RWPE1 (cell line): ENCODE data around the gene LAMC3.
"Not testable (repeated sequence)": the region's sequence is repeated elsewhere in the genome, so short reads cannot be mapped to it uniquely, and the experiment has no call there.

ENCODE experiments used
- CTCF ChIA-PET: fragments of 350-600 bp; sonication (Branson Sonifier 250); formaldehyde crosslinking; extraction: SDS; loops from one replicate; lab custom pipeline; 2021; lab: Yijun Ruan, JAX
- POLR2A ChIA-PET: fragments of 400-600 bp; formaldehyde crosslinking; extraction: SDS; loops from one replicate; lab custom pipeline; 2020; ENCODE audit warnings: antibody characterized with exemption; ENCODE audit not compliant: low non-redundant PET; lab: Yijun Ruan, JAX
- DNase-seq: peaks from one replicate; pipeline ENCODE4 v3.0.0; 2012; ENCODE audit warnings: low spot score
- H3K27ac ChIP-seq: fragments of 450-650 bp; 2 replicates; pipeline ENCODE4 v1.5.1; 2017
- TF ChIP-seq, protein P1 (sequence below): fragments of 450-650 bp; conservative IDR thresholded peaks from 2 replicates; pipeline ENCODE4 v1.5.1; 2017; ENCODE audit warnings: low read depth, mild to moderate bottlenecking

Gene LAMC3

GRCh38 chr9:130997395-130997684 is 11.6 kb upstream of the LAMC3 start:
- POLR2A ChIA-PET = no interaction called here
- TF ChIP-seq, protein P1, sequence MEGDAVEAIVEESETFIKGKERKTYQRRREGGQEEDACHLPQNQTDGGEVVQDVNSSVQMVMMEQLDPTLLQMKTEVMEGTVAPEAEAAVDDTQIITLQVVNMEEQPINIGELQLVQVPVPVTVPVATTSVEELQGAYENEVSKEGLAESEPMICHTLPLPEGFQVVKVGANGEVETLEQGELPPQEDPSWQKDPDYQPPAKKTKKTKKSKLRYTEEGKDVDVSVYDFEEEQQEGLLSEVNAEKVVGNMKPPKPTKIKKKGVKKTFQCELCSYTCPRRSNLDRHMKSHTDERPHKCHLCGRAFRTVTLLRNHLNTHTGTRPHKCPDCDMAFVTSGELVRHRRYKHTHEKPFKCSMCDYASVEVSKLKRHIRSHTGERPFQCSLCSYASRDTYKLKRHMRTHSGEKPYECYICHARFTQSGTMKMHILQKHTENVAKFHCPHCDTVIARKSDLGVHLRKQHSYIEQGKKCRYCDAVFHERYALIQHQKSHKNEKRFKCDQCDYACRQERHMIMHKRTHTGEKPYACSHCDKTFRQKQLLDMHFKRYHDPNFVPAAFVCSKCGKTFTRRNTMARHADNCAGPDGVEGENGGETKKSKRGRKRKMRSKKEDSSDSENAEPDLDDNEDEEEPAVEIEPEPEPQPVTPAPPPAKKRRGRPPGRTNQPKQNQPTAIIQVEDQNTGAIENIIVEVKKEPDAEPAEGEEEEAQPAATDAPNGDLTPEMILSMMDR = no peak
- DNase-seq = no peak
- H3K27ac ChIP-seq = no peak overlapping the region
- CTCF ChIA-PET = interaction anchor here (0.6 to 4.2 kb wide), 10 partner anchors 10 to 362 kb away, joined by 3 to 28 read pairs (median 4); no protein-coding TSS in a partner anchor

DNA sequence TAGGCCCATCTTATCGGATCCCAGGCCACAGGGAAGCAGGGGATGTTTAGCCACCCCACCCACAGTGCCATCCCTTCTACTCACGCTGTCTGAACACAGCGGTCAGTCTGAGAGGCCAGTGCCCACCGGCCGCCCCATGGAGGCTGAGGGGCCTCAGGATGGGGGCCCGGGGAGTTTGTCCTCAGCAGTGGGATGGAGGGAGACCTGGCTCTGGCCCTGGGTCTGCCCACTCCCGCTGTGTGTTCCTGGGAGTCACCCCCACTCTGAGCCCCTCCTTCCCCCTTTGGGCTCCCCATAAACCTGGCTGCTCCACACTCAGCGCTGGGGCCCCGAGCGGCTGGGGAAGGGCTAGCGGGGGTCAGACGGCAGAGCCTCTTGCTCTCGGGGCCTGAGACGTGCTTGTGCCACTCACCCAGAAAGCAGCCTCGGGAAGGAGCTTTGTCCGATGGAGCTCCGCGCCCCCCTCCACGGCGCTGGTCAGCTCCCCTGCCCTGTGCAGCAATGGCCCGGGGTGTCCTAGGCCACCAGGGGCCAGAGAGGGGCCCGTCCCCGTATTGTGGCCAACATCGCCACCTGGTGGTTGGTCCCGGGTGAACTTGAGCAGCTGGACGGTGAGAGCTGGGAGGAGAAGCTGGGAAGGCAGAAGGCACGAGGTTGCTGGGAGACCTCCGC is 10.9 kb upstream of the LAMC3 start:
- ChIA-PET CTCF (interaction anchor here (0.5 to 4.2 kb wide), 39 partner anchors 9 to 710 kb away, joined by 3 to 28 read pairs (median 4); no protein-coding TSS in a partner anchor), POLR2A (no interaction called here)
- TF ChIP-seq, protein P1 = peak; percentile 93

GRCh38 chr9:130998597-130999244 is 10.3 kb upstream of the LAMC3 start:
- DNase-seq = no peak
- ChIA-PET POLR2A (no interaction called here), CTCF (interaction anchor here (0.6 to 4.2 kb wide), 34 partner anchors 8 to 710 kb away, joined by 3 to 28 read pairs (median 4); no protein-coding TSS in a partner anchor)
- H3K27ac ChIP-seq = no peak overlapping the region
- TF ChIP-seq, protein P1 = peak; percentile 47

More for the DNA sequence above, 10.9 kb upstream of the LAMC3 start:
- peak; percentile 98 for DNase-seq
- H3K27ac ChIP-seq = no peak overlapping the region

- no peak overlapping the region for H3K27ac ChIP-seq
- ChIA-PET CTCF (interaction anchor here (1.4 to 4.2 kb wide), 4 partner anchors 15 to 133 kb away, joined by 7 to 28 read pairs (median 14); no protein-coding TSS in a partner anchor), POLR2A (no interaction called here)
- DNase-seq = no peak
- TF ChIP-seq, protein P1 = no peak
Measured at GRCh38 chr9:130999245-130999623, 9.7 kb upstream of the LAMC3 start.

GRCh38 chr9:131000526-131000925 is 8.4 kb upstream of the LAMC3 start:
- CTCF ChIA-PET = interaction anchor here (0.8 to 4.2 kb wide), 5 partner anchors 8 to 135 kb away, joined by 3 to 28 read pairs (median 6); no protein-coding TSS in a partner anchor
- DNase-seq, POLR2A ChIA-PET, H3K27ac ChIP-seq: not testable (repeated sequence)

GRCh38 chr9:131001021-131001420 is 8.0 kb upstream of the LAMC3 start:
- TF ChIP-seq, protein P1 = no peak
- H3K27ac ChIP-seq = no peak overlapping the region
- CTCF ChIA-PET = interaction anchor here (0.8 to 1.4 kb wide), 3 partner anchors 7 to 134 kb away, joined by 3 to 7 read pairs (median 3); no protein-coding TSS in a partner anchor
- no peak for DNase-seq
- POLR2A ChIA-PET = no interaction called here
